H9 (cell line): ENCODE data around the gene OSGIN1. TPM values are rescaled to one million over a fixed set of nuclear protein-coding genes. Genes with fewer than 3 reads are reported as not detected.

Experiments
- DNase-seq: peaks from one replicate; pipeline ENCODE4 v3.0.0-alpha.2; 2017
- H2AFZ ChIP-seq: one replicate; pipeline ENCODE4 v1.6.1; 2013; ENCODE audit warnings: mild to moderate bottlenecking, low read length, control low read depth, moderate library complexity
- H2AK5ac ChIP-seq: 2 replicates; pipeline ENCODE4 v1.6.1; 2013; ENCODE audit warnings: low read length, control low read depth, mixed read lengths; ENCODE audit not compliant: insufficient read length
- H2BK120ac ChIP-seq: one replicate; pipeline ENCODE4 v1.6.1; 2013; ENCODE audit warnings: low read depth, mild to moderate bottlenecking, low read length, control low read depth, inconsistent platforms; ENCODE audit not compliant: poor library complexity, severe bottlenecking
- H2BK12ac ChIP-seq: 2 replicates; pipeline ENCODE4 v1.6.1; 2013; ENCODE audit warnings: low read length, control low read depth, mixed read lengths, low read depth; ENCODE audit not compliant: insufficient read length
- H2BK15ac ChIP-seq: 2 replicates; pipeline ENCODE4 v1.6.1; 2013; ENCODE audit warnings: low read depth, low read length, control low read depth
- H2BK20ac ChIP-seq: one replicate; pipeline ENCODE4 v1.6.1; 2013; ENCODE audit warnings: low read depth, mild to moderate bottlenecking, low read length, control low read depth, inconsistent platforms; ENCODE audit not compliant: poor library complexity, severe bottlenecking
- H2BK5ac ChIP-seq: 2 replicates; pipeline ENCODE4 v1.6.1; 2013; ENCODE audit warnings: low read length, control low read depth, mixed read lengths; ENCODE audit not compliant: insufficient read length
- H3K14ac ChIP-seq: 2 replicates; pipeline ENCODE4 v1.6.1; 2013; ENCODE audit warnings: low read length, control low read depth; ENCODE audit not compliant: insufficient read depth
- H3K18ac ChIP-seq: 2 replicates; pipeline ENCODE4 v1.6.1; 2013; ENCODE audit warnings: low read depth, mild to moderate bottlenecking, mixed read lengths, low read length, control low read depth; ENCODE audit not compliant: insufficient read length
- H3K23ac ChIP-seq: 2 replicates; pipeline ENCODE4 v1.6.1; 2013; ENCODE audit warnings: low read length, control low read depth, mixed read lengths, low read depth; ENCODE audit not compliant: insufficient read length
- H3K23me2 ChIP-seq: 2 replicates; pipeline ENCODE4 v1.6.1; 2013; ENCODE audit warnings: low read depth, mild to moderate bottlenecking, mixed read lengths, low read length, control low read depth; ENCODE audit not compliant: insufficient read length, poor library complexity, severe bottlenecking
- H3K27ac ChIP-seq: 2 replicates; pipeline ENCODE4 v1.5.1; 2013; ENCODE audit warnings: low read length, control low read depth, mixed read lengths, low read depth; ENCODE audit not compliant: insufficient read length
- H3K27me3 ChIP-seq: 2 replicates; pipeline ENCODE4 v1.6.1; 2013; ENCODE audit warnings: low read length, control low read depth, inconsistent platforms; ENCODE audit not compliant: insufficient read depth
- H3K4ac ChIP-seq: 2 replicates; pipeline ENCODE4 v1.6.1; 2013; ENCODE audit warnings: low read depth, mild to moderate bottlenecking, control low read depth, inconsistent platforms, low read length, moderate library complexity
- H3K4me1 ChIP-seq: 2 replicates; pipeline ENCODE4 v1.6.1; 2013; ENCODE audit warnings: low read length, control low read depth, inconsistent platforms; ENCODE audit not compliant: insufficient read depth
- H3K4me2 ChIP-seq: 2 replicates; pipeline ENCODE4 v1.6.1; 2013; ENCODE audit warnings: low read length, control low read depth, mixed read lengths; ENCODE audit not compliant: insufficient read length, insufficient read depth
- H3K56ac ChIP-seq: 2 replicates; pipeline ENCODE4 v1.6.1; 2013; ENCODE audit warnings: low read depth, mild to moderate bottlenecking, mixed read lengths, low read length, control low read depth; ENCODE audit not compliant: insufficient read length
- H3K79me1 ChIP-seq: 2 replicates; pipeline ENCODE4 v1.6.1; 2013; ENCODE audit warnings: low read depth, mild to moderate bottlenecking, moderate library complexity, low read length, control low read depth, inconsistent platforms; ENCODE audit not compliant: insufficient read depth, poor library complexity, severe bottlenecking
- H3K79me2 ChIP-seq: 2 replicates; pipeline ENCODE4 v1.6.1; 2013; ENCODE audit warnings: low read length, control low read depth, inconsistent platforms; ENCODE audit not compliant: insufficient read depth
- H3K9ac ChIP-seq: 2 replicates; pipeline ENCODE4 v1.6.1; 2013; ENCODE audit warnings: low read length, control low read depth, mixed read lengths; ENCODE audit not compliant: insufficient read length; ENCODE audit errors: extremely low read depth
- H3K9me3 ChIP-seq: one replicate; pipeline ENCODE4 v1.6.1; 2013; ENCODE audit warnings: low read depth, low read length, inconsistent platforms; ENCODE audit not compliant: control insufficient read depth
- H3T11ph ChIP-seq: one replicate; pipeline ENCODE4 v1.6.1; 2013; ENCODE audit warnings: mild to moderate bottlenecking, low read length, control low read depth, inconsistent platforms
- H4K20me1 ChIP-seq: one replicate; pipeline ENCODE4 v1.6.1; 2013; ENCODE audit not compliant: control insufficient read depth, insufficient read length, insufficient read depth
- H4K5ac ChIP-seq: 2 replicates; pipeline ENCODE4 v1.6.1; 2013; ENCODE audit warnings: low read depth, mild to moderate bottlenecking, mixed read lengths, low read length, control low read depth; ENCODE audit not compliant: insufficient read length
- H4K8ac ChIP-seq: replicated peaks from 2 replicates; pipeline ENCODE4 v1.6.1; 2013; ENCODE audit warnings: low read length, control low read depth, mixed read lengths, low read depth; ENCODE audit not compliant: insufficient read length
- H4K91ac ChIP-seq: 2 replicates; pipeline ENCODE4 v1.6.1; 2013; ENCODE audit warnings: low read depth, mild to moderate bottlenecking, moderate library complexity, mixed read lengths, low read length, control low read depth; ENCODE audit not compliant: insufficient read length
- H3K27ac Mint-ChIP-seq, 3 experiments: 2 replicates in 2 of 3; 3 replicates in 1 of 3; pipeline ENCODE4 v1.8.0; 2020 to 2021; ENCODE audit warnings: mixed read lengths in 3 of 3, mild to moderate bottlenecking in 1 of 3, moderate library complexity in 1 of 3
- H3K27me3 Mint-ChIP-seq: 2 replicates; pipeline ENCODE4 v1.8.0; 2021; ENCODE audit warnings: low read depth, mild to moderate bottlenecking, moderate library complexity, mixed read lengths
- H3K36me3 Mint-ChIP-seq, 3 experiments: 2 replicates in 2 of 3; 3 replicates in 1 of 3; pipeline ENCODE4 v1.8.0; 2020 to 2021; ENCODE audit warnings: low read depth in 3 of 3, mixed read lengths in 3 of 3; ENCODE audit not compliant: insufficient read depth in 1 of 3
- H3K4me1 Mint-ChIP-seq, 2 experiments: 2 replicates each; pipeline ENCODE4 v1.8.0; 2020; ENCODE audit warnings: mixed read lengths in 2 of 2
- H3K4me3 Mint-ChIP-seq, 2 experiments: 2 replicates in 1 of 2; 3 replicates in 1 of 2; pipeline ENCODE4 v1.8.0; 2020 to 2021; ENCODE audit warnings: mild to moderate bottlenecking in 2 of 2, mixed read lengths in 2 of 2, moderate library complexity in 1 of 2
- H3K9me3 Mint-ChIP-seq, 2 experiments: 2 replicates in 1 of 2; 3 replicates in 1 of 2; pipeline ENCODE4 v1.8.0; 2020; ENCODE audit warnings: mild to moderate bottlenecking in 2 of 2, mixed read lengths in 2 of 2, moderate library complexity in 1 of 2
- WGBS: extraction: QIAGEN DNeasy Blood & Tissue Kit; methylation state at CpG from one replicate; pipeline ENCODE4 v1.1.7; 2013; ENCODE audit warnings: missing lambda C conversion rate, low lambda C conversion rate, mixed read lengths; ENCODE audit not compliant: insufficient read length; ENCODE audit errors: extremely low coverage; 5-methylcytosine and 5-hydroxymethylcytosine counted together
- total RNA-seq: library from RNA; stranded (reverse); gene quantifications from 2 replicates; pipeline ENCODE4 v1.2.1, GENCODE V29; 2021
- TF ChIP-seq, protein P1 (sequence below): fragments of 200-600 bp; sonication (generic); conservative IDR thresholded peaks from 3 replicates; pipeline ENCODE4 v1.8.0; 2021; ENCODE audit warnings: antibody characterized with exemption, mild to moderate bottlenecking

The OSGIN1 gene
- total RNA-seq, 1 experiment from 2014 or later, result 0.63 TPM

DNA sequence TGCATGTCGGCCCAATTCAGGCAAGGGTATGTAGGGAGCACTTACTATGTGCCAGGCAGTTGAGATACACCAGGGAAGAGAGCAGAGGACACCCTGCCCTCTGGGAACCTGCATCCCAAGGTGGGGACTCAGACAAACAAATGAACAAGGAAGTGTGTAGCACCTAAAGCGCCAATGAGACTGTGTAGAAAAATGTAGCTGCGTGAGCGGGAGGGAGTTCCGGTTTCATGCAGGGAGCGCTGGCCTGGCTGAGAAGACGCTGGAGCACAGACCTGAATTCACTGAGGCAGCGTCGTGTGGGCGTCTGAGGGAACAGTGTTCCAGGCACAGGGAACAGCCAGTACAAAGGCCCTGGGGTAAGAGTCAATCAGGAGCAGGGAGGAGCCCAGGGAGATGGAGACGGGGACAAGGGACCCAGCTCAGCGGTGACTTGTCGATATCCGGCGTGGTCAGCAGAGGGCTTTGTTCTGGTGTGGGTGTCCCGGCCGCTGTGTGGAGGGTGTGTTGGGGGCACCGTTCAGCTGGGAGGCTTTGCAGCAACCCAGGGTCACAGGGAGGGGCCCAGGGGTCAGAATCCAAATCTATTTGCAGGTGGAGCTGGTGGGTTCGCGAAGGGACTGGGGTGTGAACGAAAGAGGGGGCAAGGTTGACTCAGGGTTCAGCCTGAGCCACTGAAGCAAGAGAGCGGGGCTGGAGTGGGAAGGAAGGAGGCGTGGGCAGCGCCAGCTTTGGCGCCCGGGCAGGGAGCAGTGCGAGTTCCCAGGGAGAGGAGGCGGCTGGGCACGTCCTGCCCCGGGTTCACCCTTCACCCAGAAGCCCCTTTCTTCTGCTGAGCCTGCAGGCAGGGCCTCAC is 17.8 kb upstream of the OSGIN1 start:
- Mint-ChIP-seq H3K27ac (peak overlapping the region in 1 of 3 experiments; percentile 70; a peak in 1 of 7 replicates), H3K9me3 (no peaks in the 10 kb centered on the region), H3K36me3 (peaks cover 0 to 8% (median 6%) of the 10 kb centered on the region in 3 experiments; a peak in 4 of 7 replicates), H3K27me3 (peaks cover 12% of the 10 kb centered on the region), H3K4me3 (no peak overlapping the region), H3K4me1 (peaks cover 1 to 8% of the 10 kb centered on the region in 2 experiments)
- Histone ChIP-seq H3K56ac (no peak overlapping the region), H3K14ac (no peak overlapping the region), H3K79me2 (no peaks in the 10 kb centered on the region), H3K27ac (no peak overlapping the region), H4K8ac (no peak overlapping the region), H2AK5ac (no peak overlapping the region), H2BK5ac (no peak overlapping the region), H3K9ac (no peak overlapping the region), H3K18ac (no peak overlapping the region), H2AFZ (no peak overlapping the region), H3K4me2 (no peak overlapping the region), H3K4ac (no peak overlapping the region), H2BK12ac (no peak overlapping the region), H2BK15ac (no peak overlapping the region), H3K23me2 (no peaks in the 10 kb centered on the region), H3K27me3 (no peaks in the 10 kb centered on the region), H2BK120ac (no peak overlapping the region), H3T11ph (no peak overlapping the region), H4K5ac (no peak overlapping the region), H3K79me1 (no peaks in the 10 kb centered on the region), H3K9me3 (no peaks in the 10 kb centered on the region), H4K20me1 (no peaks in the 10 kb centered on the region), H3K23ac (no peak overlapping the region), H2BK20ac (no peak overlapping the region), H3K4me1 (no peaks in the 10 kb centered on the region), H4K91ac (no peak overlapping the region)
- no CpG with 5 or more reads among the region's 30 CpGs for WGBS
- TF ChIP-seq, protein P1, sequence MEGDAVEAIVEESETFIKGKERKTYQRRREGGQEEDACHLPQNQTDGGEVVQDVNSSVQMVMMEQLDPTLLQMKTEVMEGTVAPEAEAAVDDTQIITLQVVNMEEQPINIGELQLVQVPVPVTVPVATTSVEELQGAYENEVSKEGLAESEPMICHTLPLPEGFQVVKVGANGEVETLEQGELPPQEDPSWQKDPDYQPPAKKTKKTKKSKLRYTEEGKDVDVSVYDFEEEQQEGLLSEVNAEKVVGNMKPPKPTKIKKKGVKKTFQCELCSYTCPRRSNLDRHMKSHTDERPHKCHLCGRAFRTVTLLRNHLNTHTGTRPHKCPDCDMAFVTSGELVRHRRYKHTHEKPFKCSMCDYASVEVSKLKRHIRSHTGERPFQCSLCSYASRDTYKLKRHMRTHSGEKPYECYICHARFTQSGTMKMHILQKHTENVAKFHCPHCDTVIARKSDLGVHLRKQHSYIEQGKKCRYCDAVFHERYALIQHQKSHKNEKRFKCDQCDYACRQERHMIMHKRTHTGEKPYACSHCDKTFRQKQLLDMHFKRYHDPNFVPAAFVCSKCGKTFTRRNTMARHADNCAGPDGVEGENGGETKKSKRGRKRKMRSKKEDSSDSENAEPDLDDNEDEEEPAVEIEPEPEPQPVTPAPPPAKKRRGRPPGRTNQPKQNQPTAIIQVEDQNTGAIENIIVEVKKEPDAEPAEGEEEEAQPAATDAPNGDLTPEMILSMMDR, result no peak
- DNase-seq, result no peak
